ENCODE measurements around the gene GRM3.

Gene GRM3

GRCh38 chr7:86773309-86773708 lies 129.6 kb downstream of the GRM3 start:
- Histone ChIP-seq H3K4me3 (ENCODE audit: low read length) (no peak overlapping the region), H3K27me3 (ENCODE audit: control insufficient read depth, insufficient read depth, low read length) (no peaks in the 10 kb centered on the region), H3K27ac (ENCODE audit: low read depth, low read length) (no peak overlapping the region), H3K36me3 (ENCODE audit: control insufficient read depth, insufficient read depth, low read length) (no peaks in the 10 kb centered on the region), H3K9ac (ENCODE audit: low read length) (no peak overlapping the region), H3K4me1 (ENCODE audit: control insufficient read depth, insufficient read depth, low read length) (no peaks in the 10 kb centered on the region)

GRCh38 chr7:86775203-86775602 lies 131.5 kb downstream of the GRM3 start:
- Histone ChIP-seq H3K36me3 (ENCODE audit: control insufficient read depth, insufficient read depth, low read length) (no peaks in the 10 kb centered on the region), H3K4me3 (ENCODE audit: low read length) (no peak overlapping the region), H3K4me1 (ENCODE audit: control insufficient read depth, insufficient read depth, low read length) (no peaks in the 10 kb centered on the region), H3K27ac (ENCODE audit: low read depth, low read length) (no peak overlapping the region), H3K27me3 (ENCODE audit: control insufficient read depth, insufficient read depth, low read length) (no peaks in the 10 kb centered on the region), H3K9ac (ENCODE audit: low read length) (no peak overlapping the region)

- Histone ChIP-seq H3K27ac (ENCODE audit: low read depth, low read length) (no peak overlapping the region), H3K4me1 (ENCODE audit: control insufficient read depth, insufficient read depth, low read length) (no peaks in the 10 kb centered on the region), H3K36me3 (ENCODE audit: control insufficient read depth, insufficient read depth, low read length) (no peaks in the 10 kb centered on the region), H3K9ac (ENCODE audit: low read length) (no peak overlapping the region), H3K4me3 (ENCODE audit: low read length) (no peak overlapping the region), H3K27me3 (ENCODE audit: control insufficient read depth, insufficient read depth, low read length) (no peaks in the 10 kb centered on the region)
Measured at GRCh38 chr7:86776136-86776535, 132.4 kb downstream of the GRM3 start.

GRCh38 chr7:86778271-86778670 lies 134.6 kb downstream of the GRM3 start:
- Histone ChIP-seq H3K9ac (ENCODE audit: low read length) (no peak overlapping the region), H3K36me3 (ENCODE audit: control insufficient read depth, insufficient read depth, low read length) (no peaks in the 10 kb centered on the region), H3K4me1 (ENCODE audit: control insufficient read depth, insufficient read depth, low read length) (no peaks in the 10 kb centered on the region), H3K27me3 (ENCODE audit: control insufficient read depth, insufficient read depth, low read length) (no peaks in the 10 kb centered on the region), H3K27ac (ENCODE audit: low read depth, low read length) (no peak overlapping the region), H3K4me3 (ENCODE audit: low read length) (no peak overlapping the region)

GRCh38 chr7:86784765-86785164 lies 141.1 kb downstream of the GRM3 start:
- H3K36me3 ChIP-seq (ENCODE audit: control insufficient read depth, insufficient read depth, low read length) = no peaks in the 10 kb centered on the region
- no peak overlapping the region for H3K4me3 ChIP-seq (ENCODE audit: low read length)
- no peak overlapping the region for H3K9ac ChIP-seq (ENCODE audit: low read length)
- H3K27me3 ChIP-seq (ENCODE audit: control insufficient read depth, insufficient read depth, low read length) = no peaks in the 10 kb centered on the region
- H3K4me1 ChIP-seq (ENCODE audit: control insufficient read depth, insufficient read depth, low read length) = no peaks in the 10 kb centered on the region
- H3K27ac ChIP-seq (ENCODE audit: low read depth, low read length) = no peak overlapping the region

GRCh38 chr7:86785641-86786040 lies 141.9 kb downstream of the GRM3 start:
- Histone ChIP-seq H3K9ac (ENCODE audit: low read length) (no peak overlapping the region), H3K36me3 (ENCODE audit: control insufficient read depth, insufficient read depth, low read length) (no peaks in the 10 kb centered on the region), H3K27ac (ENCODE audit: low read depth, low read length) (no peak overlapping the region), H3K4me3 (ENCODE audit: low read length) (no peak overlapping the region), H3K4me1 (ENCODE audit: control insufficient read depth, insufficient read depth, low read length) (no peaks in the 10 kb centered on the region), H3K27me3 (ENCODE audit: control insufficient read depth, insufficient read depth, low read length) (no peaks in the 10 kb centered on the region)

- Histone ChIP-seq H3K27ac (ENCODE audit: low read depth, low read length) (no peak overlapping the region), H3K4me1 (ENCODE audit: control insufficient read depth, insufficient read depth, low read length) (no peaks in the 10 kb centered on the region), H3K36me3 (ENCODE audit: control insufficient read depth, insufficient read depth, low read length) (no peaks in the 10 kb centered on the region), H3K4me3 (ENCODE audit: low read length) (no peak overlapping the region), H3K9ac (ENCODE audit: low read length) (no peak overlapping the region), H3K27me3 (ENCODE audit: control insufficient read depth, insufficient read depth, low read length) (no peaks in the 10 kb centered on the region)
Measured at GRCh38 chr7:86786376-86786775, 142.7 kb downstream of the GRM3 start.

GRCh38 chr7:86788948-86789347 lies 145.2 kb downstream of the GRM3 start:
- no peaks in the 10 kb centered on the region for H3K27me3 ChIP-seq (ENCODE audit: control insufficient read depth, insufficient read depth, low read length)
- H3K4me3 ChIP-seq (ENCODE audit: low read length) = no peak overlapping the region
- H3K27ac ChIP-seq (ENCODE audit: low read depth, low read length) = no peak overlapping the region
- H3K36me3 ChIP-seq (ENCODE audit: control insufficient read depth, insufficient read depth, low read length) = no peaks in the 10 kb centered on the region
- no peak overlapping the region for H3K9ac ChIP-seq (ENCODE audit: low read length)
- no peaks in the 10 kb centered on the region for H3K4me1 ChIP-seq (ENCODE audit: control insufficient read depth, insufficient read depth, low read length)

GRCh38 chr7:86790383-86790782 lies 146.7 kb downstream of the GRM3 start:
- Histone ChIP-seq H3K4me3 (ENCODE audit: low read length) (no peak overlapping the region), H3K9ac (ENCODE audit: low read length) (no peak overlapping the region), H3K27me3 (ENCODE audit: control insufficient read depth, insufficient read depth, low read length) (no peaks in the 10 kb centered on the region), H3K27ac (ENCODE audit: low read depth, low read length) (no peak overlapping the region), H3K36me3 (ENCODE audit: control insufficient read depth, insufficient read depth, low read length) (no peaks in the 10 kb centered on the region), H3K4me1 (ENCODE audit: control insufficient read depth, insufficient read depth, low read length) (no peaks in the 10 kb centered on the region)

GRCh38 chr7:86792260-86792659 lies 148.6 kb downstream of the GRM3 start:
- no peaks in the 10 kb centered on the region for H3K4me1 ChIP-seq (ENCODE audit: control insufficient read depth, insufficient read depth, low read length)
- no peak overlapping the region for H3K27ac ChIP-seq (ENCODE audit: low read depth, low read length)
- H3K4me3 ChIP-seq (ENCODE audit: low read length) = no peak overlapping the region
- H3K9ac ChIP-seq (ENCODE audit: low read length) = no peak overlapping the region
- H3K27me3 ChIP-seq (ENCODE audit: control insufficient read depth, insufficient read depth, low read length) = no peaks in the 10 kb centered on the region
- H3K36me3 ChIP-seq (ENCODE audit: control insufficient read depth, insufficient read depth, low read length) = no peaks in the 10 kb centered on the region

- H3K36me3 ChIP-seq (ENCODE audit: control insufficient read depth, insufficient read depth, low read length) = no peaks in the 10 kb centered on the region
- no peak overlapping the region for H3K27ac ChIP-seq (ENCODE audit: low read depth, low read length)
- H3K4me3 ChIP-seq (ENCODE audit: low read length) = no peak overlapping the region
- no peaks in the 10 kb centered on the region for H3K27me3 ChIP-seq (ENCODE audit: control insufficient read depth, insufficient read depth, low read length)
- H3K4me1 ChIP-seq (ENCODE audit: control insufficient read depth, insufficient read depth, low read length) = no peaks in the 10 kb centered on the region
- no peak overlapping the region for H3K9ac ChIP-seq (ENCODE audit: low read length)
Measured at GRCh38 chr7:86793136-86793535, 149.4 kb downstream of the GRM3 start.

GRCh38 chr7:86814661-86815379 lies 171.1 kb downstream of the GRM3 start:
- H3K4me1 ChIP-seq (ENCODE audit: control insufficient read depth, insufficient read depth, low read length) = no peaks in the 10 kb centered on the region
- no peak overlapping the region for H3K27ac ChIP-seq (ENCODE audit: low read depth, low read length)
- H3K9ac ChIP-seq (ENCODE audit: low read length) = no peak overlapping the region
- no peak overlapping the region for H3K4me3 ChIP-seq (ENCODE audit: low read length)
- H3K27me3 ChIP-seq (ENCODE audit: control insufficient read depth, insufficient read depth, low read length) = no peaks in the 10 kb centered on the region
- no peaks in the 10 kb centered on the region for H3K36me3 ChIP-seq (ENCODE audit: control insufficient read depth, insufficient read depth, low read length)

- no peaks in the 10 kb centered on the region for H3K4me1 ChIP-seq (ENCODE audit: control insufficient read depth, insufficient read depth, low read length)
- no peak overlapping the region for H3K27ac ChIP-seq (ENCODE audit: low read depth, low read length)
- H3K4me3 ChIP-seq (ENCODE audit: low read length) = no peak overlapping the region
- no peaks in the 10 kb centered on the region for H3K36me3 ChIP-seq (ENCODE audit: control insufficient read depth, insufficient read depth, low read length)
- no peaks in the 10 kb centered on the region for H3K27me3 ChIP-seq (ENCODE audit: control insufficient read depth, insufficient read depth, low read length)
- no peak overlapping the region for H3K9ac ChIP-seq (ENCODE audit: low read length)
Measured at GRCh38 chr7:86815556-86815955, 171.8 kb downstream of the GRM3 start.

Measured in rectal smooth muscle tissue (tissue), 1 donor.